A673 (cell line): Measurements from ENCODE around the gene BACH2. TPM values are rescaled to one million over a fixed set of nuclear protein-coding genes. Genes with fewer than 3 reads are reported as not detected.

Experiments used
- BruUV-seq: library from RNA; stranded (reverse); fragments of 400-500 nt; replicated peaks from 2 replicates; lab custom pipeline; 2021; lab: Mats Ljungman, UMichigan
- CTCF ChIA-PET: fragments of 300-600 bp; sonication (Branson Sonifier 250); formaldehyde crosslinking; loops from one replicate; lab custom pipeline; 2022; ENCODE audit warnings: antibody characterized with exemption; lab: Charles Lee
- POLR2A ChIA-PET: fragments of 300-600 bp; sonication (Branson Sonifier 250); formaldehyde crosslinking; loops from one replicate; lab custom pipeline; 2022; ENCODE audit warnings: antibody characterized with exemption; ENCODE audit not compliant: low non-redundant PET; lab: Charles Lee
- DNase-seq: peaks from one replicate; pipeline ENCODE4 v3.0.0-alpha.2; 2015; ENCODE audit warnings: low spot score
- H3K27ac ChIP-seq: fragments of 200-600 bp; sonication (generic); 2 replicates; pipeline ENCODE4 v1.5.1; 2016; ENCODE audit warnings: mixed run types, low read depth, mild to moderate bottlenecking, mixed read lengths, antibody characterized with exemption, low read length; ENCODE audit not compliant: poor library complexity, severe bottlenecking
- H3K27me3 ChIP-seq: fragments of 200-600 bp; sonication (generic); replicated peaks from 2 replicates; pipeline ENCODE4 v1.6.1; 2017; ENCODE audit warnings: mixed run types, low read depth, mild to moderate bottlenecking, mixed read lengths, antibody characterized with exemption, low read length; ENCODE audit not compliant: insufficient read depth, poor library complexity
- H3K36me3 ChIP-seq: fragments of 200-600 bp; sonication (generic); 2 replicates; pipeline ENCODE4 v1.6.1; 2016; ENCODE audit warnings: mixed run types, mild to moderate bottlenecking, mixed read lengths, antibody characterized with exemption, low read length; ENCODE audit not compliant: insufficient read depth, poor library complexity, severe bottlenecking
- H3K4me1 ChIP-seq: fragments of 200-600 bp; sonication (generic); 2 replicates; pipeline ENCODE4 v1.6.1; 2017; ENCODE audit warnings: mixed run types, mild to moderate bottlenecking, mixed read lengths, antibody characterized with exemption, low read length; ENCODE audit not compliant: insufficient read depth, poor library complexity, severe bottlenecking
- H3K4me3 ChIP-seq: fragments of 200-600 bp; sonication (generic); 2 replicates; pipeline ENCODE4 v1.5.1; 2016; ENCODE audit warnings: low read depth, mixed run types, mild to moderate bottlenecking, mixed read lengths, low read length; ENCODE audit not compliant: poor library complexity, severe bottlenecking
- H3K9me3 ChIP-seq: fragments of 200-600 bp; sonication (generic); 2 replicates; pipeline ENCODE4 v1.6.1; 2016; ENCODE audit warnings: mixed run types, low read depth, mild to moderate bottlenecking, mixed read lengths, antibody characterized with exemption, low read length; ENCODE audit not compliant: poor library complexity, severe bottlenecking
- EZH2 ChIP-seq: fragments of 200-600 bp; sonication (generic); IDR thresholded peaks from 2 replicates; pipeline ENCODE4 v1.6.1; 2017; ENCODE audit warnings: borderline replicate concordance, low read depth, mild to moderate bottlenecking, mixed read lengths, antibody characterized with exemption, low read length; ENCODE audit not compliant: poor library complexity, severe bottlenecking
- intact Hi-C: fragments of 100-400 bp; cut with micrococcal nuclease; formaldehyde crosslinking; loops from one replicate; pipeline ENCODE4 v1.10.0; 2022; ENCODE audit not compliant: unreplicated experiment
- total RNA-seq: library from RNA; stranded (reverse); gene quantifications from 2 replicates; pipeline ENCODE4 v1.2.3, GENCODE V29; 2021
- TF ChIP-seq, protein P1 (sequence below): fragments of 300-800, 200-600 bp; sonication (generic); conservative IDR thresholded peaks from 2 replicates; pipeline ENCODE4 v1.5.1; 2017; ENCODE audit warnings: low read depth, mild to moderate bottlenecking, antibody characterized with exemption, low read length, moderate library complexity, mixed read lengths

Gene BACH2
- total RNA-seq, 1 experiment from 2014 or later, result 0.37 TPM

DNA sequence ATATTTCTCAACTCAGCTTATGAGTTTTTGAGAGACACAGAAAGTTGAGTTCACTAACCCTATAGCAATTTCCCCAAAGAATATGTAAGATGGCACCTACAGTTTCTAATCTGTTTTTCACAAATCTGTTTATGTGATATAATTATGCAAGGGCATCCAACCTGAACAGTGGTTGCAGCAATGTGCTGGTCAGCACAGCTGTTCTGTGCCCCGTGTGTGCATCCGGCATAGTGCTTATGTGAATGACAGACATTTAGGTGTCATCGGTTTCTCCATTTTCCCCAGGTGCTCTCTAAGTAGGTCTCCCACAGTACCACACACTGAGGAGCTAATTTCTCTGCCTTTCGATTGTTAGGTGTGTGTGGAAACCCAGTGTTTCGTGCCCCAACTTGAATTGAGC lies 7.7 kb upstream of the BACH2 start:
- no peak for DNase-seq
- intact Hi-C loops, result no loop called here
- ChIA-PET POLR2A (no interaction called here), CTCF (no interaction called here)
- Histone ChIP-seq H3K36me3 (no peaks in the 10 kb centered on the region), H3K27ac (no peak overlapping the region), H3K27me3 (peaks cover 92% of the 10 kb centered on the region), H3K4me3 (no peak overlapping the region), H3K4me1 (no peaks in the 10 kb centered on the region), H3K9me3 (no peaks in the 10 kb centered on the region)
- BruUV-seq, result no TSS peak
- no peak for TF ChIP-seq EZH2
- TF ChIP-seq, protein P1, sequence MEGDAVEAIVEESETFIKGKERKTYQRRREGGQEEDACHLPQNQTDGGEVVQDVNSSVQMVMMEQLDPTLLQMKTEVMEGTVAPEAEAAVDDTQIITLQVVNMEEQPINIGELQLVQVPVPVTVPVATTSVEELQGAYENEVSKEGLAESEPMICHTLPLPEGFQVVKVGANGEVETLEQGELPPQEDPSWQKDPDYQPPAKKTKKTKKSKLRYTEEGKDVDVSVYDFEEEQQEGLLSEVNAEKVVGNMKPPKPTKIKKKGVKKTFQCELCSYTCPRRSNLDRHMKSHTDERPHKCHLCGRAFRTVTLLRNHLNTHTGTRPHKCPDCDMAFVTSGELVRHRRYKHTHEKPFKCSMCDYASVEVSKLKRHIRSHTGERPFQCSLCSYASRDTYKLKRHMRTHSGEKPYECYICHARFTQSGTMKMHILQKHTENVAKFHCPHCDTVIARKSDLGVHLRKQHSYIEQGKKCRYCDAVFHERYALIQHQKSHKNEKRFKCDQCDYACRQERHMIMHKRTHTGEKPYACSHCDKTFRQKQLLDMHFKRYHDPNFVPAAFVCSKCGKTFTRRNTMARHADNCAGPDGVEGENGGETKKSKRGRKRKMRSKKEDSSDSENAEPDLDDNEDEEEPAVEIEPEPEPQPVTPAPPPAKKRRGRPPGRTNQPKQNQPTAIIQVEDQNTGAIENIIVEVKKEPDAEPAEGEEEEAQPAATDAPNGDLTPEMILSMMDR, result no peak

DNA sequence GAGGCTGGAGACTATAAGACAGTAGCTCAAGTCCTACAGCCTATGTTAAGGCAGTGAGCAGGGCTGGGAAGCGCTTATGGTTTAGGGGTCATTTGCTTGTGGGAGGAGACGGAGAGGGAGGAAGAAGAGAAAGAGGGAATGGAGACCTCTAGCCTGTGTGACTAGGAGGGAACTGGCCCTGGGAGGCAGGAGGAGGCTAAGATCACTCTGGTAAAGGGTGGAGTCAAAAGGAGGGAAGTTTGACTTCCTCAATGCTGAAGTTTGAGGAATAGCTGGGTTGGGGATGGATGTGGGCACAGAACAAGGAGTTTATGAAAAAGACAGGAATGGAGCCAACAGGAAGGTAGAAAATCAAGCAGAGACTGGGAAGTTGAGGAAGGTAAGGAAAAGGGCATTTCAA lies 6.4 kb upstream of the BACH2 start:
- CTCF ChIA-PET, result no interaction called here
- POLR2A ChIA-PET, result no interaction called here

DNA sequence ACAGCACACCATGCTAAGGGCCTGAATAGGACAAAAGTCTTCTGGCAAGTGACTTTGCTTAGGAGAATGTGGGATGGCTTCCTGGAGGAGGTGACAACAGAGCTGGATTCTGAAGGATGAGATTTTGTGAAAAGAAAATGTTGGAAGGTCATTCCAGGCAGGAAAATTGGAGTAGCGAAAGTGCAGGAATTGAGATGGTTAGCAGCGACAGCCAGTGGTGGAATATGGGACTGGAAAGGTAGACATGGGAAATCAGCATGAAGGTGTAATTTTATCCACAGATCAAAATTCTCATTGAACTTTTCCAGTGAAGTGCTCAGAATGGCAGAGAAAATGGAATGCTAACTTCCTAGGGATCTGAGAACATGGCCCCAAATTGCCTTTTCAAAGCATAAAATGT lies 5.7 kb upstream of the BACH2 start:
- intact Hi-C loops, result no loop called here
- DNase-seq, result no peak
- Histone ChIP-seq H3K27me3 (peaks cover 97% of the 10 kb centered on the region), H3K36me3 (no peaks in the 10 kb centered on the region), H3K4me3 (no peak overlapping the region), H3K4me1 (no peaks in the 10 kb centered on the region), H3K9me3 (no peaks in the 10 kb centered on the region), H3K27ac (no peak overlapping the region)
- BruUV-seq, result no TSS peak
- ChIA-PET CTCF (no interaction called here), POLR2A (no interaction called here)
- TF ChIP-seq, protein P1, result no peak
- TF ChIP-seq EZH2, result no peak

More for the DNA sequence above, 6.4 kb upstream of the BACH2 start:
- Histone ChIP-seq H3K27me3 (peaks cover 96% of the 10 kb centered on the region), H3K36me3 (no peaks in the 10 kb centered on the region), H3K27ac (no peak overlapping the region), H3K9me3 (no peaks in the 10 kb centered on the region), H3K4me3 (no peak overlapping the region), H3K4me1 (no peaks in the 10 kb centered on the region)
- intact Hi-C loops, result no loop called here
- no peak for DNase-seq
- no TSS peak for BruUV-seq
- TF ChIP-seq, protein P1, result no peak
- no peak for TF ChIP-seq EZH2
